Coronary artery (tissue), 2 donors: Measurements from ENCODE around the gene MCM5.

ENCODE experiments used
- DNase-seq: peaks from one replicate; pipeline ENCODE4 v3.0.0-alpha.2; 2017; ENCODE audit warnings: low spot score
- H3K27ac ChIP-seq, 2 donors: fragments of 200-600 bp; sonication (generic); one replicate each; pipeline ENCODE4 v1.5.1; 2016 to 2019
- H3K4me3 ChIP-seq: fragments of 200-600 bp; sonication (generic); 2 replicates; pipeline ENCODE4 v1.5.1; 2016; ENCODE audit warnings: mild to moderate bottlenecking, moderate library complexity
- CTCF ChIP-seq: fragments of 200-600 bp; sonication (generic); IDR thresholded peaks from one replicate; pipeline ENCODE4 v1.5.1; 2019; ENCODE audit warnings: antibody characterized with exemption

MCM5 gene

GRCh38 chr22:35379146-35379993 lies 20.6 kb upstream of the MCM5 start:
- TF ChIP-seq CTCF: no peak
- no peak overlapping the region for H3K27ac ChIP-seq
- no peak overlapping the region for H3K4me3 ChIP-seq
- DNase-seq: no peak

GRCh38 chr22:35380013-35380412 lies 19.9 kb upstream of the MCM5 start:
- Histone ChIP-seq H3K4me3 (no peak overlapping the region), H3K27ac (peak overlapping the region; percentile 79 to 96)
- no peak for DNase-seq
- no peak for TF ChIP-seq CTCF

- no peak for TF ChIP-seq CTCF
- peak within 1 kb of the TSS; percentile 79 to 96 for H3K27ac ChIP-seq
- peak within 1 kb of the TSS; percentile 89 for H3K4me3 ChIP-seq
- DNase-seq: peak; percentile 94
Measured at GRCh38 chr22:35380537-35381423, 19.2 kb upstream of the MCM5 start, which contains the start of gene HMOX1. HMOX1 (plus strand) TSS chr22:35381096; CDS start chr22:35381174, 78 bp downstream.

GRCh38 chr22:35381424-35382009 lies 18.4 kb upstream of the MCM5 start:
- no peak for DNase-seq
- Histone ChIP-seq H3K27ac (peak overlapping the region; percentile 79 to 96), H3K4me3 (peak overlapping the region; percentile 89)
- no peak for TF ChIP-seq CTCF

- H3K4me3 ChIP-seq: peak overlapping the region; percentile 7
- no peak overlapping the region for H3K27ac ChIP-seq
Measured at GRCh38 chr22:35383679-35384071, 16.3 kb upstream of the MCM5 start.

GRCh38 chr22:35384527-35384926 lies 15.4 kb upstream of the MCM5 start:
- no peak overlapping the region for H3K27ac ChIP-seq
- no peak for TF ChIP-seq CTCF
- DNase-seq: no peak
- no peak overlapping the region for H3K4me3 ChIP-seq

More at GRCh38 chr22:35383679-35384071, 16.3 kb upstream of the MCM5 start:
- DNase-seq: no peak
- TF ChIP-seq CTCF: no peak
